Adrenal gland (tissue), 12 donors: ENCODE measurements around the gene RIPOR3. TPM values are rescaled to one million over a fixed set of nuclear protein-coding genes. Genes with fewer than 3 reads are reported as not detected.

ENCODE experiments used
- DNase-seq, 7 donors: peaks; one replicate each; pipeline ENCODE4 v3.0.0-alpha.2; 2019 to 2020
- H3K27ac ChIP-seq, 5 donors: fragments of 200-600 bp; sonication (generic) in 4 of 5; 1 replicate in 3 of 5; 2 replicates in 2 of 5; pipeline versions ENCODE4 v1.5.1 to v1.8.0; 2016 to 2020; ENCODE audit warnings: mild to moderate bottlenecking in 1 of 5
- H3K27me3 ChIP-seq: fragments of 200-600 bp; 2 replicates; pipeline ENCODE4 v1.8.0; 2021
- H3K36me3 ChIP-seq, 2 donors: fragments of 200-600 bp; replicated peaks in 1 of 2; 1 replicate in 1 of 2; 2 replicates in 1 of 2; pipeline versions ENCODE4 v1.5.1 to v1.8.0; 2018 to 2022
- H3K4me1 ChIP-seq, 2 donors: fragments of 200-600 bp; replicated peaks in 1 of 2; 1 replicate in 1 of 2; 2 replicates in 1 of 2; pipeline versions ENCODE4 v1.5.1 to v1.8.0; 2018 to 2021
- H3K4me3 ChIP-seq, 4 donors: fragments of 200-600 bp; sonication (generic) in 3 of 4; one replicate each; pipeline ENCODE4 v1.5.1; 2016 to 2018
- H3K9me3 ChIP-seq, 3 donors: fragments of 200-600 bp; sonication (generic) in 1 of 3; replicated peaks in 1 of 3; 1 replicate in 2 of 3; 2 replicates in 1 of 3; pipeline versions ENCODE4 v1.5.1 to v1.8.0; 2016 to 2021
- CTCF ChIP-seq, 6 experiments: fragments of 450-650 bp in 4 of 6; fragments of 200-600 bp in 2 of 6; sonication (generic) in 1 of 6; IDR thresholded peaks; 1 replicate in 5 of 6; 2 replicates in 1 of 6; pipeline versions ENCODE4 v1.5.1 to v1.8.0; 2016 to 2021; ENCODE audit warnings: antibody characterized with exemption in 6 of 6, mild to moderate bottlenecking in 2 of 6, moderate library complexity in 1 of 6
- POLR2A ChIP-seq, 2 donors: fragments of 450-650 bp; IDR thresholded peaks; one replicate each; pipeline ENCODE4 v1.6.1; 2017; ENCODE audit warnings: antibody characterized with exemption in 2 of 2, mild to moderate bottlenecking in 2 of 2, moderate library complexity in 1 of 2
- WGBS, 4 donors: extraction: QIAGEN DNeasy Blood & Tissue Kit in 2 of 4; methylation state at CpG; one replicate each; pipeline versions ENCODE4 v1.1.5 to v1.1.7; 2013 to 2017; 5-methylcytosine and 5-hydroxymethylcytosine counted together
- intact Hi-C, 2 donors: fragments of 100-400 bp; cut with DNase I; formaldehyde crosslinking; loops; one replicate each; pipeline versions ENCODE4 v1.14.1 to v1.15.0; 2022 to 2023
- polyA plus RNA-seq, 3 donors: library from polyadenylated mRNA; stranded (reverse); fragments of 200-250 nt in 2 of 3; fragments of 350-450 nt in 1 of 3; fragmentation: Illumina TruSeq in 1 of 3; extraction: RNeasy Lipid Tissue Mini Kit (QIAGEN cat#74804) in 1 of 3; gene quantifications; one replicate each; pipeline ENCODE4 v1.2.3, GENCODE V29; 2013 to 2014
- total RNA-seq, 9 donors: library from RNA; depleted of rRNA in 4 of 9; stranded (reverse); fragments of >200 nt in 4 of 9; fragments of 120-200 nt in 1 of 9; fragmentation: NEBNext Ultra II Directional in 1 of 9; extraction: Animal tissue kit (Norgen Biotek cat#: 25700) in 1 of 9; gene quantifications; one replicate each; pipeline versions ENCODE4 v1.1.0 to v1.2.4, GENCODE V29; 2013 to 2023
- donor health status: healthy with polysubstance abuse.
- donor health status: Bipolar disorder and iron deficiency.
- donor health status: DM: yes; HTN: yes; CAD: no.
- donor health status: DM: no; HTN: no; CAD: no.
- donor health status: DM: no; HTN: no; CAD: no.
- donor health status: DM: yes; HTN: yes; CAD: no.

The RIPOR3 gene
- total and polyA plus RNA-seq, 12 donors: 3.4 to 135 (median 23.7) TPM

- intact Hi-C loops: no loop called here
- no peaks in the 10 kb centered on the region for H3K36me3 ChIP-seq
Measured at GRCh38 chr20:50630578-50631263, 60.6 kb downstream of the RIPOR3 start.

GRCh38 chr20:50629670-50630045, 61.7 kb downstream of the RIPOR3 start:
- Histone ChIP-seq H3K4me1 (peaks cover 0 to 8% of the 10 kb centered on the region in 2 donors), H3K27me3 (no peaks in the 10 kb centered on the region), H3K9me3 (no peaks in the 10 kb centered on the region), H3K4me3 (no peak overlapping the region), H3K27ac (peak overlapping the region in 2 of 5 donors; percentile 1 to 36), H3K36me3 (no peaks in the 10 kb centered on the region)
- 73 to 82% (median 79%) methylated on average over 5 to 7 of the region's 7 CpGs for WGBS, 4 donors
- no peak for DNase-seq
- no peak for TF ChIP-seq CTCF (IDR thresholded peaks at IDR 0.05)
- no peak for TF ChIP-seq POLR2A (IDR thresholded peaks at IDR 0.05)
- intact Hi-C loops: loop anchor here in 1 of 2 donors (10.0 kb wide), 1 partner anchor 85 kb away; no protein-coding TSS in a partner anchor

More at GRCh38 chr20:50630578-50631263, 60.6 kb downstream of the RIPOR3 start:
- WGBS, 4 donors: 75 to 92% (median 84%) methylated on average over 3 to 21 of the region's 21 CpGs
- no peak for DNase-seq
- no peak overlapping the region for H3K4me3 ChIP-seq
- no peaks in the 10 kb centered on the region for H3K27me3 ChIP-seq
- TF ChIP-seq POLR2A (IDR thresholded peaks at IDR 0.05): no peak
- no peak for TF ChIP-seq CTCF (IDR thresholded peaks at IDR 0.05)
- H3K27ac ChIP-seq: peak overlapping the region in 1 of 5 donors; percentile 34
- peaks cover 0 to 8% of the 10 kb centered on the region in 2 donors for H3K4me1 ChIP-seq
- H3K9me3 ChIP-seq: no peaks in the 10 kb centered on the region

- peak overlapping the region in 2 of 5 donors; percentile 1 to 36 for H3K27ac ChIP-seq
- no peaks in the 10 kb centered on the region for H3K27me3 ChIP-seq
- no peak for DNase-seq
- no peaks in the 10 kb centered on the region for H3K9me3 ChIP-seq
- peaks cover 0 to 8% of the 10 kb centered on the region in 2 donors for H3K4me1 ChIP-seq
- intact Hi-C loops: loop anchor here in 1 of 2 donors (10.0 kb wide), 1 partner anchor 86 kb away; no protein-coding TSS in a partner anchor
- no peak overlapping the region for H3K4me3 ChIP-seq
- TF ChIP-seq POLR2A (IDR thresholded peaks at IDR 0.05): no peak
- TF ChIP-seq CTCF (IDR thresholded peaks at IDR 0.05): no peak
- no peaks in the 10 kb centered on the region for H3K36me3 ChIP-seq
- WGBS, 4 donors: 82 to 89% (median 85%) methylated on average over 9 to 16 of the region's 16 CpGs
Measured at GRCh38 chr20:50628853-50629669, 62.3 kb downstream of the RIPOR3 start.

GRCh38 chr20:50628332-50628731, 63.0 kb downstream of the RIPOR3 start:
- Histone ChIP-seq H3K4me1 (peaks cover 0 to 8% of the 10 kb centered on the region in 2 donors), H3K9me3 (no peaks in the 10 kb centered on the region), H3K4me3 (no peak overlapping the region), H3K27ac (peak overlapping the region in 1 of 5 donors; percentile 36), H3K27me3 (no peaks in the 10 kb centered on the region), H3K36me3 (no peaks in the 10 kb centered on the region)
- DNase-seq: no peak
- 72 to 83% (median 78%) methylated on average over 11 of the region's 11 CpGs for WGBS, 4 donors
- intact Hi-C loops: loop anchor here in 1 of 2 donors (10.0 kb wide), 1 partner anchor 86 kb away; no protein-coding TSS in a partner anchor
- TF ChIP-seq CTCF (IDR thresholded peaks at IDR 0.05): no peak
- no peak for TF ChIP-seq POLR2A (IDR thresholded peaks at IDR 0.05)
